HG02938 (cell line): ENCODE results near the gene GOLGA1.
"Not testable (repeated sequence)": the region's sequence is repeated elsewhere in the genome, so short reads cannot be mapped to it uniquely, and the experiment has no call there.

Experiments
- ATAC-seq: cut with Tn5 transposase; IDR thresholded peaks from one replicate; pipeline ENCODE4 v1.9.1; 2021; ENCODE audit warnings: mild to moderate bottlenecking, moderate library complexity; ENCODE audit not compliant: unreplicated experiment

The GOLGA1 gene

DNA sequence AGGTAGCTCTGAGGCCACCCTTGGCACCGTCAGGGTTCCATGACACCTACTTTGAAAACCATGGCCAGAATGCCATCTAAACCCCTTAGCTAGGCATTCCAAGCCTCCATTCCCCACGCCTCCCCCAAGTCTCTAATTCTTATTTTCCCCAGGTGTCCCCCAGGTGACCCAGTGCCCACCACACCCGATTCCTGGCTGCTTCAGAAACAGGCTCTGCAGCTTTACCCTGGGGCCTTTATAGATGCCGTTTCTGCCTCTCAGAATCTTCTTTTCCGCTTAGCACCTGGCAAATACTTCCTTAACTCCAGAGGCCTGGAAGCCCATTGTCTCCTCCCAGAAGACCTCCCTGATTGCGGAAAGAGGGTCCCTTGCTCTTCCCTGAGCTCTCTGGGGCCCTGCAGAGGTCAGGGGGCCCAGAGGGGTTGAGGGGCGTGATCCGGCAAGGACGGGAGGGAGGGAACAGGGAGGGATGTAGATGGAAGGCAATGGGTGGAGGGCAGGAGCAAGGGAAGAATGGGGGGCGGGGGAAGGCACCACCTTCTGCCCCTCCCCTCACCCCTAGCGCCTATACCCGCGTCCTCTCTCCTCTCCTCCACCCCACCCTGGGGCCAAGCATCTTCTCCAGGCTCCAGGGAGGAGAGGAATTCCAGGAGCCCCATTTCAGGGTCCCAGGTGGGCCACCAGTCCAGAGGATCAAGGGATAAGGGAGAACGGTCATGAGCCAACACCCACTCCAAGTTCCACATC, 99.6 kb downstream of the GOLGA1 start:
- ATAC-seq, result no peak

DNA sequence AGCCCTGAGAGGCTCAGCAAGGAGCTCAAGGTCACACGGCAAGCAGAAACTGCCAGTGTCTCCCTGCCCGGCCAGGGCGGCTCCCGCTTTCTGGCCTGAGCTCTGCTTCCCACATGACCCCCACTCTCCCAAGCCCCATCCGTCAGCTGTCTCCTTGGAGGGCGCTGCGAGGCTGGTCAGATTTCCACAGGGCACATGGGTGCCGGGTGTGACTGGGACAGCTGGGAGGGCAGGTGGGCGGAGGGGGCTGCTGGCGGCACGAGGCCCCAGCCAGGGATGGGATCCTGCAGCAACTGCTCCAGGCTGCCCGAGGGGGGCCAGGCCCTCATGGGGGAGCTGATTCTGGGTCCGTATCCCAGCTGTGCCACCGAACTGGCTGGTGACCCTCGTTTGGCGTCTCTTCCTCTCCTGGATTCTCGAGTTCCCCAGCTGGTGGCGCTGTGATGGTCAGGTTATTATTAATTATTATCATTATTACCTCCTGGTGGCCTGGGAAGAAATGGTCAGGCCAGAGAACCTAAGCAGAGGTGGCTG, 100.5 kb downstream of the GOLGA1 start:
- no peak for ATAC-seq

DNA sequence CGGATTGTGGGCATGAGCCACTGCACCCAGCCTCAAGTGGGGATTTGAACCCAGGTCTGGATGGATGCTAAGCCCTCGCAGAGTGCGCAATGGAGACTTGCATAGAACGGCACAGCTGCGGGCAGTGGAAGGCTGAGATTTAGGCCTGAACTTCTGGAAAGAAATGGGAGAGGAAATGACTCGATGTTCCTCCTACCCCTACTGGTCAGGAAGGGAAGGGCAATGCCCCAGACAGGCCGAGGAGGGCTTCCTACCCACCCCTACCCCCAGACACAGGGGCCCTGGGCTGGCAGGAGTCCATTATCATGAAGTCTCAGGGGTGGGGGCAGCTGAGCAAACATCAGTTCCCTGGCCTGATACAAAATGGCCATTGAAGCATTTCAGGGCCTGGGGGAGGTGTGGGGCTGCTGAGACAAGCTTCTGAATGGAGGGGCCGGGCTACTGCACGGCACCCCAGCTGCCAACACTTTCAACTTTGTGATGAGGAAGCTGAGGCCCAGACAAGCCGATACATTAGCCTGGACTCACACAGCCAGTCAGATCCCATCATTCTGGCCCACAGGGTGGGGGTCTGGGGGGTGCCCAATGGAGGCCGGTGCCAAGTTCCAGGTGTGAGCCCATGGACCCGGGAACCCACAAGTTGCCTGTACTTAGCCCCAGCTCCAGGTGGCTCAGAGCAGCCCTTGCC, 101.1 kb downstream of the GOLGA1 start:
- ATAC-seq, result no peak

DNA sequence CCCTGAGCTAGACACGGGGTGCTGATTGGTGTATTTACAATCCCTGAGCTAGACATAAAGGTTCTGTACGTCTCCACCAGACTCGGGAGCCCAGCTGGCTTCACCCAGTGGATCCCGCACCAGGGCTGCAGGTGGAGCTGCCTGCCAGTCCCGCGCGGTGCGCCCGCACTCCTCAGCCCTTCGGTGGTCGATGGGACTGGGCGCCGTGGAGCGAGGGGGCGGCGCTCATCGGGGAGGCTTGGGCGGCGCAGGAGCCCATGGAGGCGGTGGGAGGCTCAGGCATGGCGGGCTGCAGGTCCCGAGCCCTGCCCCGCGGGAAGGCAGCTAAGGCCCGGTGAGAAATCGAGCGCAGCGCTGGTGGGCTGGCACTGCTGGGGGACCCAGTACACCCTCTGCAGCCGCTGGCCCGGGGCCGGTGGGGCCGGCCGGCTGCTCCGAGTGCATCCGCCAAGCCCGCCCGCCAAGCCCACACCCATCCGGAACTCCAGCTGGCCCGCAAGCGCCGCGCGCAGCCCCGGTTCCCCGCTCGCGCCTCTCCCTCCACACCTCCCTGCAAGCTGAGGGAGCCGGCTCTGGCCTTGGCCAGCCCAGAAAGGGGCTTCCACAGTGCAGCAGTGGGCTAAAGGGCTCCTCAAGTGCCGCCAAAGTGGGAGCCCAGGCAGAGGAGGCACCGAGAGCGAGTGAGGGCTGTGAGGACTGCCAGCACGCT, 102.2 kb downstream of the GOLGA1 start:
- ATAC-seq, result not testable (repeated sequence)

DNA sequence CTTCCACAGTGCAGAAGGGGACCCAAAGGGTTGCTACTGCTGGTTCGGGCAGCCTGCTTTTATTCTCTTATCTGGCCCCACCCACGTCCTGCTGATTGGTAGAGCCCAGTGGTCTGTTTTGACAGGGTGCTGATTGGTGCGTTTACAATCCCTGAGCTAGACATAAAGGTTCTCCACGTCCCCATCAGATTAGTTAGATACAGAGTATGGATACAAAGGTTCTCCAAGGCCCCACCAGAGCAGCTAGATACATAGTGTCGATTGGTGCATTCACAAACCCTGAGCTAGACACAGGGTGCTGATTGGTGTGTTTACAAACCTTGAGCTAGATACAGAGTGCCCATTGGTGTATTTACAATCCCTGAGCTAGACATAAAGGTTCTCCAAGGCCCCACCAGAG, 102.8 kb downstream of the GOLGA1 start:
- ATAC-seq, result not testable (repeated sequence)

DNA sequence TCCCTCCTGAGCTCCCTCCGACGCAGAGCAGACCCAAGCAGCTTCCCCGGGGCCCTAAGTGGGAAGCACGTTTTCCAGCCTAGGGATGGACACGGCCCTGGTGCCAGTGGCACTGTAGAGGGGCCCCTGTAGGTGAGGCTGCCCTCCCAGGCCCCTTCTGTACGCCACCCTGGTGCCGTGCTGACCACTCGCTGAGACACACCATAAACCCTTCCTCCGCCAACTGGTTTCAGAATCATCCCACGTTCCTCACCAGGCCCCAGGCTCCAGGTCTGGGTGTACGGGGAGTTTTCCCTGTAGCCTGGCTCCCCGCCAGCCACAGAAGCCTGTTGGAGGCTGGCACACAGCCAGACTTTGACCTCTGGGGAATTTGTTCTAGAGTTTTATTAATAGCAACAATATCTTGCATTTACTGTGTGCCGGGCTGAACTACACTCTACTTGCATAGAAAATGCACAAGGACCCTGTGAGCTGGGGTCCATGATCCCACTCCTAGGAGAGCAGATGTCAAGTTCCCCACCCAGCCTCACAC, 105.8 kb downstream of the GOLGA1 start:
- no peak for ATAC-seq

DNA sequence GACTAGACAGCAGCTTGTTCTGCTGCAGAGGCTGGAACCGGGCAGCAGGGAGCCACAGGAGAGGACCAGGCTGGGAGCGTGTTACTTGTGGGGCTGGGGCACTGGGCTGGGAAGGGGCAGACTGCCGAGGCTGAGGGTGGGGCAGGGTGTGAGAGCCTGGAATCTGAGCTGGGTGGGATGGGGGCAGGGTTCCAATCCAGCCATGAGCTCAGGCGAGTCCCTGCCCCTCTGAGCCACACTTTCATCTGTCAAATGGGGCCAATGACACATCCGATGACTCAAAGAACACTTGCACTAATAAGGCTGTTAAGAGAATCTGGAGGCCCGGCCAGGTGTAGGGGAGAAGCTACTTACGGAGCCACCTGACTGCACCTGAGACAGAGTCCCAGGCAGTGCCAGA, 106.3 kb downstream of the GOLGA1 start:
- no peak for ATAC-seq

DNA sequence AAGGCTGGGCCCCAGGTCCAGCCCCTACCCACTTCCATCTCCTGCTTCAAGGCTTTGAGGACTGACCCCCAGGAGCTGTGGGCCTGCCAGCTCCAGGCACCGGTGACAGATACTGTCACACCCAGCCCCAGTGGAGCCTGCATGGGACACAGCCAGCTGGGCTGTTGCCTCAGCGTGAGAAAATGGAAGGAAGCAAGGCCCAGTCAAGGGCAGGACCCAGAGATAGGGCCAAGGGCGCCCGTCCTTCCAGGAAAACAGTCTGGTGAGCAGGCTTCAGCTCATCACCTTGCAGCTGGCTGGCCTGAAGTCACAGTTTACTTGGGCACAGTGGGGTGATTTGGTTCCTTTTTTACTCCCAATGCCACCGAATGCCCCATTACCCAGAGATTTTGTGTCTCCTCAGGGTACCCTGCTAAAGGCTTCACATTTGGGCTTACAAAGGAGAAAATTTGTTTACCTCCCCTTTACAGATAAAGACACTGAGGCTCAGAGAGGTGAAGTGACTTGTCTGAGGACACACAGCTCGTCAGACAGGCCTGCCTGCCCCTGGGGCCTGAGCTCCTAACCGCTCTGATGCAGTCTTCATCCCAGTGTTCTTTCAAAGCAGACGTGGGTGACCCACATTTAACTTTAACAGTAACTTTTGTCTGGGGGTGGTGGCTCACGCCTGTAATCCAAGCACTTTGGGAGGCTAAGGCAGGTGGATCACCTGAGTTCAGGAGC, 109.1 kb downstream of the GOLGA1 start:
- ATAC-seq, result no peak

DNA sequence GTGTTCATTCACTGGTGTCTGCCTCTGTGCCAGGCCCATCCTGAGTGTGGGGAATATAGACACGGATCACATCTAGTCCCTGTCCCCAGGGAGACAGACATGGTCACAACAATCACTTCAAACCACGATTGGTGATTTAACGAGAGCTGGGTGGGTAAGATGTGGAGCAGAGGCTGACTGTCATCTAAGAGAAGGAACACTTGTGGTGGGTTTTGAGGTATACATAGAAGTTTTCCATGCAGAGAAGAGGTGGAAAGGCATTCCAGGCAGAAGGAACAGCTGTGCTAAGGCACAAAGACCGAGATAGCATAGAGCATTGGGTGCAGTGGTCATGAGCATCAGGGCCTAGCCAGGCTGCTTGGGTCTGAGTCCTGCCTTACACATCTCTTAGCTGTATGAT, 110.3 kb downstream of the GOLGA1 start:
- ATAC-seq, result no peak

DNA sequence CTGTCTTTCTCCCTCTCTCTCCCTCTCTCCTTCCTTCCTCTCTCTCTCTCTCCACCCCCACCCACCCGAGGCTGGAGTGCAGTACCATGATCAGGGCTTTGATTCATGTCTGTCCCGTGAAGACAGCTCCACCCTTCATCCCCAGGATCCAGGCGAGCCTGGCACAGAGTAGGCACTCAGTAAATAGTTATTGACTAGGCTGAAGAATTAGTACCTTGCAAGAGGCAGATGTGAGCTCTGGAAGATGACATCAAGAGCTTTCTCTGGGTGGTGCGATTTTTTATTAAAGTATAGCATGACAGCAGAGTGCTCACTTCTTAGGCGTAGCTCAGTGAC, 111.6 kb downstream of the GOLGA1 start:
- no peak for ATAC-seq

DNA sequence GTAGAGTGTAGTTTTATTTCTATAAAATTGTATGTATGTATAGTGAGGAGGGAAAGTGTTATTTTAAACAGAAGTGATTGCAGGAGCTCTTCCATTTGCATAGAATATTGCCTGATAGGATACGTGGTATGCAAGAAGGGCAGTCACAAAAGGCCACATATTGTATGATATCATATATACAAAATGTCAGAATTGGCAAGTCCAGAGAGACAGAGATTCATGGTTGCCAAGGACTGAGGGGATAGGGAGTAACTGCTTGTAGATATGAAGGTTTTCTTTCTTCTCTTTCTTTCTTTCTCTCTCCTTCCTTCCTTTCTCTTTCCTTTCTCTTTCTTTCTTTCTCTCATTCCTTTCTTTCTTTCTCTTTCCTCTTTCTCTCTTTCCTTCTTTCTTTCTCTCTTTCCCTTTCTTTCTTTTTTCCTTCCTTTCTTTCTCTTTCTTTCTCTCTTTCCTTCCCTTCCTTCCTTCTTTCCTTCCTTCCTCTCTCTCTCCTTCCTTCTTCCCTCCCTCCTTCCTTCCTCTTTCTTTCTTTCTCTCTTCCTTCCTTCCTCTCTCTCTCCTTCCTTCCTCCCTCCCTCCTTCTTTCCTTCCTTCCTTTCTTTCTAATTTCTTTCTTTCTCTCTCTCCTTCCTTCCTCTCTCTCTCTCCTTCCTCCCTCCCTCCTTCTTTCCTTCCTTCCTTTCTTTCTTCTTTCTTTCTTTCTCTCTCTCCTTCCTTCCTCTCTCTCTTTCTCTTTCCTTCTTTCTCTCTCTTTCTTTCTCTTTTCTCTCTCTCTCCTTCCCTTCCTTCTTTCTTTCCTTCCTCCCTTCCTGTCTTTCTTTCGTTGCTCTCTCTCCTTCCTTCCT, 112.2 kb downstream of the GOLGA1 start:
- no peak for ATAC-seq
